Measurements from ENCODE around the gene ACTG1. TPM values are rescaled to one million over a fixed set of nuclear protein-coding genes. Genes with fewer than 3 reads are reported as not detected.

ACTG1 gene
- total and polyA plus RNA-seq, 2 of the 13 experiments (the other 11 are each of a cell fraction or from before 2014, with no cell fraction given), result 973 to 1,138 TPM

- TF ChIP-seq ARHGAP35 (CRISPR knock-in tag; IDR thresholded peaks at IDR 0.05; ENCODE audit: borderline replicate concordance), result peak; percentile 44; the same call in 1 of the 2 replicates
- TF ChIP-seq ZNF512B (CRISPR knock-in tag; IDR thresholded peaks at IDR 0.05; ENCODE audit: borderline replicate concordance), result no peak; the same call in none of the 2 replicates
- peak; percentile 40; the same call in 1 of the 2 replicates for TF ChIP-seq ZC3H13 (CRISPR knock-in tag; IDR thresholded peaks at IDR 0.05)
- peak; percentile 72 for TF ChIP-seq ZNF441 (CRISPR knock-in tag; IDR thresholded peaks at IDR 0.05; ENCODE audit: borderline replicate concordance)
- TF ChIP-seq ZNF891 (CRISPR knock-in tag; IDR thresholded peaks at IDR 0.05), result no peak; the same call in 1 of the 2 replicates
- TF ChIP-seq ZBTB1 (CRISPR knock-in tag; IDR thresholded peaks at IDR 0.05; ENCODE audit: borderline replicate concordance), result no peak
- no peak for TF ChIP-seq NONO (IDR thresholded peaks at IDR 0.05)
- peak; percentile 65; the same call in 1 of the 2 replicates for TF ChIP-seq NONO (CRISPR knock-in tag; conservative IDR thresholded peaks at IDR 0.05)
- TF ChIP-seq SAP130 (CRISPR knock-in tag; IDR thresholded peaks at IDR 0.05; ENCODE audit: low read depth), result peak; percentile 48; the same call in 1 of the 2 replicates
- TF ChIP-seq NFE2 (CRISPR knock-in tag; IDR thresholded peaks at IDR 0.05), result no peak
- 0 out of 2 replicates have a peak, but pooled peaks have one; percentile 22 for TF ChIP-seq ZBTB20 (CRISPR knock-in tag; IDR thresholded peaks at IDR 0.05; ENCODE audit: borderline replicate concordance, low read depth)
- peak; percentile 59; the same call in 1 of the 2 replicates for TF ChIP-seq ZNF784 (CRISPR knock-in tag; IDR thresholded peaks at IDR 0.05; ENCODE audit: borderline replicate concordance)
- no peak for TF ChIP-seq SIN3B (IDR thresholded peaks at IDR 0.05; ENCODE audit: low read length)
- no peak for TF ChIP-seq PBX2 (CRISPR knock-in tag; IDR thresholded peaks at IDR 0.05)
- 0 out of 2 replicates have a peak, but pooled peaks have one; percentile 8 for TF ChIP-seq ZIK1 (CRISPR knock-in tag; IDR thresholded peaks at IDR 0.05; ENCODE audit: borderline replicate concordance, low read depth)
- TF ChIP-seq NRL (CRISPR knock-in tag; IDR thresholded peaks at IDR 0.05; ENCODE audit: borderline replicate concordance), result peak; percentile 65; the same call in 1 of the 2 replicates
- TF ChIP-seq ZSCAN31 (CRISPR knock-in tag; IDR thresholded peaks at IDR 0.05; ENCODE audit: low read depth), result peak; percentile 82
- TF ChIP-seq FOXJ3 (CRISPR knock-in tag; IDR thresholded peaks at IDR 0.05; ENCODE audit: borderline replicate concordance), result no peak
- 0 out of 2 replicates have a peak, but pooled peaks have one; percentile 2 for TF ChIP-seq NR2F2 (IDR thresholded peaks at IDR 0.05; ENCODE audit: borderline replicate concordance, low read depth)
- TF ChIP-seq HOMEZ (CRISPR knock-in tag; IDR thresholded peaks at IDR 0.05; ENCODE audit: low read depth), result 0 out of 2 replicates have a peak, but pooled peaks have one; percentile 3
- TF ChIP-seq TRAFD1 (CRISPR knock-in tag; IDR thresholded peaks at IDR 0.05; ENCODE audit: borderline replicate concordance), result no peak
Measured at GRCh38 chr17:81513372-81513752, 763 bp upstream of the ACTG1 start (continued).
